KOPT-K1 (cell line): ENCODE data around the gene HOMER1.

Experiments
- H3K27ac ChIP-seq: fragments of 200-600 bp; sonication (generic); 2 replicates; pipeline ENCODE4 v1.5.1; 2016; ENCODE audit warnings: antibody characterized with exemption, mild to moderate bottlenecking, low read depth, low read length; ENCODE audit not compliant: poor library complexity, severe bottlenecking
- H3K36me3 ChIP-seq: fragments of 200-600 bp; sonication (generic); 2 replicates; pipeline ENCODE4 v1.5.1; 2017; ENCODE audit warnings: antibody characterized with exemption, mild to moderate bottlenecking, low read length, moderate library complexity; ENCODE audit not compliant: insufficient read depth
- H3K9me3 ChIP-seq: fragments of 200-600 bp; sonication (generic); 2 replicates; pipeline ENCODE4 v1.5.1; 2017; ENCODE audit warnings: antibody characterized with exemption, low read length, mild to moderate bottlenecking; ENCODE audit not compliant: insufficient read depth, poor library complexity, severe bottlenecking

HOMER1 gene

GRCh38 chr5:79508794-79509193 lies 5.1 kb downstream of the HOMER1 start:
- no peak overlapping the region for H3K27ac ChIP-seq

DNA sequence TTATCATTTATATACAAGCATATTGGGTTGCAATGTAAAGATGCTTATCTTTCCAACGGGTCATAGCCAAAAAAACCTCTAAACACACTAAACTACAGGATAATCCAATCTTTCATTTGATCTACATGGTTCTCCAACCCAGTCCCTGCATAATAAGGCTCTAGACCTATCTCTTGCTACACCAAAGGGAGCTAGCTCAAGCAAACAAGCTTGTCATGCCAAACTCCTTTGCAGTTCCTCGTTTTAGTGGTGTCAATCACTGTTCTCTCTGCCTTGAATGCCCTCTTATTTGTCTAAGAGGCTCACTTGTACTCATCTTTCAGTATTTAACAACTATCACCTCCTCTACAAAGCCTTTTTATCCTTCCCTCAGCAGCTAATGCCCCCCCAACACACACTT lies 5.6 kb downstream of the HOMER1 start:
- Histone ChIP-seq H3K27ac (no peak overlapping the region), H3K36me3 (no peaks in the 10 kb centered on the region), H3K9me3 (no peaks in the 10 kb centered on the region)

More at GRCh38 chr5:79508794-79509193, 5.1 kb downstream of the HOMER1 start:
- Histone ChIP-seq H3K36me3 (no peaks in the 10 kb centered on the region), H3K9me3 (no peaks in the 10 kb centered on the region)

DNA sequence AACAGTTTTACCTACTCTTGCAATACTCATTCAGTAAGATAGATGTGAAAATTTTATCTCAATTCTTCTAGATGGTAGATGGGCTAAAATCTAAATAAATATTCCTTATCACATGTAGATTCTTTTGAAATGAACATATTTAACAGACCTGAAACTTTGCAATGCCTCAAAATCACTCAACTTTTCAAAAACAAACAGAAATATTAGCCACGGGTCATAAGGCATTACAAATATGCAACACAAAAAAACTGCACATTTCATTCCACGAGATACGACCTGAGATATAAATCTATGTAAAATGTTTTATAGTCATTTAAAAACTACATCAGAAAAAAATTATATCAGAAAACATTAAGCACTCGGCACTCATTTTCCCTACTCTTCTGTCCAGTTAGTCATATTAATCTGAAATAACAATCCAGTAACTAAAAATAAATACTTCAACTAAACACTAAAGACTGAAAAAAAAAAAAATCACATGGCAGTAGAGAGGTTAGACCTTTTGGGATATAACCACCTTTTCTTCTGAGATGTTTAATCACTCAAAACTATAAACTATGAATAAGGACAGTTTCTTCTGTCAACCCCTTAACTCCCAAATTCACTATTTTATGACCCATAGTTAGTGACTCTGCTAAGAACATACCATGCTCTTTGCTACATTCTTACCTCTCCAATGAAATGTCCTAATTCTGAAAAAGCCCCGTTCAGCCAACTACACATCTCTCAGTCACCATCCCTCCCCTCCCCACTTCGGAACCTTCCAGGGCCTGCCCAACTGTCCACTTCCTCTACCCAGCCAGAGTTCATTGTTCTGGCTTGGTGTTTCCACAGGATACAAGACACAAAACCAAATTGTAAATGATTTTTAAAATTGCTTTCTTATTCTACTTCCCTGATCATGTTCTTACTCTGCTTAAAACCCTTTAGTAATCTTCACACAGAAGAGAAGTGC lies 6.4 kb downstream of the HOMER1 start:
- H3K9me3 ChIP-seq: no peaks in the 10 kb centered on the region
- no peak overlapping the region for H3K27ac ChIP-seq
- H3K36me3 ChIP-seq: no peaks in the 10 kb centered on the region

DNA sequence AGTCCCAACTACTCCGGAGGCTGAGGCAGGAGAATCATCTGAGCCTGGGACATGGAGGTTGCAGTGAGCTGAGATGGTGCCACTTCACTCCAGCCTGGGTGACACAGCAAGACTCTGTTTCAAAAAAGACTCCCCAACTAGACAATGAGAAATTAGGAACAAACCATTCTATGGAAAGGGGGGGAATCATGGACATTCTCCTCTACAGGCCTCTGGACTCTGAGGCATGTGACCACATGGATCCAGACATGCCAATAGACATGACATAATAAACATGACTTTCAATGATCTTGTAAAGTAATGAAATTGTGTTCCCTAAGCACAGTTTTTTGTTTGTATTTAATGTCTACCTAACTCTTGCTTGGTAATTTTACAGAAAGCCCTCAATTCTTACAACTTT lies 8.8 kb downstream of the HOMER1 start:
- Histone ChIP-seq H3K27ac (no peak overlapping the region), H3K9me3 (no peaks in the 10 kb centered on the region), H3K36me3 (no peaks in the 10 kb centered on the region)

- Histone ChIP-seq H3K36me3 (no peaks in the 10 kb centered on the region), H3K9me3 (no peaks in the 10 kb centered on the region), H3K27ac (no peak overlapping the region)
Observed at GRCh38 chr5:79503794-79504495, 10.0 kb downstream of the HOMER1 start.

GRCh38 chr5:79499640-79500273 lies 14.2 kb downstream of the HOMER1 start:
- Histone ChIP-seq H3K27ac (no peak overlapping the region), H3K9me3 (no peaks in the 10 kb centered on the region), H3K36me3 (no peaks in the 10 kb centered on the region)

DNA sequence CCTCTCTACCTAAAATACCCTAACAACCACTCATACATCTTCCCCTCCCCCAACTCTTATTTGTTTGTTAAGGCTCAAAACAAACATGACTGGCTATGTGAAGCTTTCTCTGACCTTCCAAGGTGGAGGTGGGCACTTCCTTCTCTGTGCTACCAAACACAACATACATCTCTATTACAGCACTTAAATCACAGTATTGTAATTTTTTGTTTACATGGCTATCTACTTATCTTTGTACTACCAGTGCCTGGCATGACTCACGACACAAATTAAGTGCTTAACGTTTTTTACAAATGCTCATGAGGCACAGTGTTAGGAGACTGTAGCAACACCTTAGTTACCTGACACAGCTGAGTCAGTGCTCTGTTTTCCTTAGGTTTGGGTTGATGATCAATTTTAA lies 18.6 kb downstream of the HOMER1 start:
- no peaks in the 10 kb centered on the region for H3K36me3 ChIP-seq
- H3K9me3 ChIP-seq: no peaks in the 10 kb centered on the region
- no peak overlapping the region for H3K27ac ChIP-seq

- no peaks in the 10 kb centered on the region for H3K9me3 ChIP-seq
- no peaks in the 10 kb centered on the region for H3K36me3 ChIP-seq
- no peak overlapping the region for H3K27ac ChIP-seq
Observed at GRCh38 chr5:79493596-79494345, 20.2 kb downstream of the HOMER1 start.

DNA sequence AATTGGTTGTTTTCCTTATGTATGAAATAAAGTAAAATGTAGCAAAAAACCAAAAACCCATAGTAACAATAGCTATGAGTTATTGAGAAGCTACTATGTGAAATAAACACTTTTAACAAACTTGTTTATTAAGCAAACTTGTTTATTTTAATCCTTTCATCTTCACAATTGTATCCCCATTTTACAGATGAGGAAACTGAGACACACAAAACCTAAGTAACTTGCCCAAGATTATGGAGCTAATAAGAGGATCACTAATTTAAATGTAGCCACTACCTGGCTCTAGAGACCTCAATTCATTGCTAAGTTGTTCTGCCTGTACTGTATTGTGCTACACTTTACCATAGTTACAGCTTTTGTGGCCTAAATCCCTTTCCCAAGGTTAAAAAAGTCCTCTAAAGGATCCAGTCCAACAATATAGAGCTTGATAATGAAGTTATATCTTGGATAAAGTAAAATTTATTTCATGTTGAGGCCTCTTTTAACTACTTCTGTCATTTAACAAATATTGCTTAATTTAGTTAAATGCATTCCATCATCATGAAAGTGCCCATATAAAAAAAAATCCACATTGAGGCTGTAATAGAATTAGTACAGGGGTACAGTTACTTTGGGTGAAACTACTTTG lies 22.1 kb downstream of the HOMER1 start:
- no peaks in the 10 kb centered on the region for H3K36me3 ChIP-seq
- H3K9me3 ChIP-seq: no peaks in the 10 kb centered on the region
- no peak overlapping the region for H3K27ac ChIP-seq

GRCh38 chr5:79490323-79490936 lies 23.5 kb downstream of the HOMER1 start:
- H3K9me3 ChIP-seq: no peaks in the 10 kb centered on the region
- no peak overlapping the region for H3K27ac ChIP-seq

DNA sequence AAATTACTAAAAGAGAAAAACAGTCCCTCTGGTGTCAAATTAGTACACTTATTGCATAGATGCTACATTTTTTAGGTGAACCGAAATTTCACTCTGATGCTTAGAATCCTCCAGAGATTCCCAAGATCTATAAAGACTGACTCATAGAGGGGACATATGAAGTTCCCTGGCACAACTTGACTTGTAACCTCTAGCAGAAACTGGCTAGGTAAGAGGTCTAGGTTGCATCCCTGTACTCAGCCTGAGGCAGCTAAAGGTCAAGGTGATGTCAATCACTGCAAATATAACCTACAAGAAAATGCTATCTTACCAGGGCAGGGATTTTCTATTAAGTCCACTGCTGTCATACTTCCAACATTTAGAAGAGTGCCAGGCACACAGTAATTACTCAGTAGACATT lies 24.2 kb downstream of the HOMER1 start:
- Histone ChIP-seq H3K27ac (no peak overlapping the region), H3K36me3 (no peaks in the 10 kb centered on the region), H3K9me3 (no peaks in the 10 kb centered on the region)

More at GRCh38 chr5:79490323-79490936, 23.5 kb downstream of the HOMER1 start:
- no peaks in the 10 kb centered on the region for H3K36me3 ChIP-seq

GRCh38 chr5:79488775-79489174 lies 25.2 kb downstream of the HOMER1 start:
- H3K27ac ChIP-seq: no peak overlapping the region
- H3K36me3 ChIP-seq: no peaks in the 10 kb centered on the region
- H3K9me3 ChIP-seq: no peaks in the 10 kb centered on the region

DNA sequence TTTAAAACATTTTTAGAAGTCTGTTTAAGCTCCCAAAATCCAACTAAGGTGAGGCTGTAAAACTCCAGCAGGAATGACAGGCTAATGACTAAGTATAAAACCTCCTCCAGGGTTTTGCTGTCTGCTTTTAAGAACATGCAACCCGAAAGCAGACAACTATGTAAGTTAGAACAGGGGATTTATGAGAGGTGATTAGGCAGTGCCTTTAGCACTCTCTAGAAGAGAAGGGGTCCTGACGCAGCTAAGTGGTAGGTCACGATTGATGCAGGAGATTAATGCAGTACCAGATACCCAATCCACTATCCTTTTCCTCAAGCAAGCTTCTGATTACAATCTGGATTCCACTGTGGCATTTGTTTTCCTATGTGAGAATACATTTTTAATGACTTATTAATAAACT lies 25.9 kb downstream of the HOMER1 start:
- Histone ChIP-seq H3K36me3 (no peaks in the 10 kb centered on the region), H3K9me3 (no peaks in the 10 kb centered on the region), H3K27ac (no peak overlapping the region)

DNA sequence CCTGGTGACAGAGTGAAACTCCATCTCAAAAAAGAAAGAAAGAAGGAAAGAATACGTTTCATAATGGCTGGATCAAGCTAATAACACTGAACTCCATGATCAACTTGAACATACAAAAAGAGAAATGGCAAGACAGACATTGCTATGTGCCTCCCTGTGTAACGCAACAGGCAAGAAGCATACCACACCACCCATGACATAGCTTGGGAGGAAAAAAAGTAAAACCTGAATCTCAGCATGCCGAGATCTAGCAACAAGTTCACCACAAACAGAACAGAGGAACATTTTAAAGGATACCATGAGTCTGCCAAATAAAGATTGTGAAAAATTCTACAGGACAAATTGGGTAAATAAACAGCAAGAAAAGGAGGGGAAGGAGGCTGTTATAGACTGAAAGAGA lies 26.7 kb downstream of the HOMER1 start:
- no peaks in the 10 kb centered on the region for H3K36me3 ChIP-seq
- H3K9me3 ChIP-seq: no peaks in the 10 kb centered on the region
- H3K27ac ChIP-seq: no peak overlapping the region
